Measurements from ENCODE around the gene IFT74. TPM values are rescaled to one million over a fixed set of nuclear protein-coding genes. Genes with fewer than 3 reads are reported as not detected.

Gene IFT74
- total RNA-seq, 1 experiment from 2014 or later, result 16.2 TPM

GRCh38 chr9:27019589-27019988 is 63.4 kb downstream of the IFT74 start:
- Mint-ChIP-seq H3K27ac (no peak overlapping the region), H3K36me3 (ENCODE audit: insufficient read depth in 1 of 3, low read depth in 3 of 3) (peaks cover 10 to 20% (median 14%) of the 10 kb centered on the region in 3 experiments; a peak in 6 of 7 replicates), H3K4me1 (no peaks in the 10 kb centered on the region), H3K27me3 (ENCODE audit: low read depth) (no peaks in the 10 kb centered on the region), H3K9me3 (no peaks in the 10 kb centered on the region), H3K4me3 (no peak overlapping the region)
- Histone ChIP-seq H3K18ac (ENCODE audit: insufficient read length, low read depth, low read length) (no peak overlapping the region), H3K23ac (ENCODE audit: insufficient read length, low read depth, low read length) (no peak overlapping the region), H2BK20ac (ENCODE audit: low read depth, low read length, poor library complexity, severe bottlenecking) (no peak overlapping the region), H3K79me2 (ENCODE audit: insufficient read depth, low read length) (no peaks in the 10 kb centered on the region), H2BK120ac (ENCODE audit: low read depth, low read length, poor library complexity, severe bottlenecking) (no peak overlapping the region), H4K5ac (ENCODE audit: insufficient read length, low read depth, low read length) (no peak overlapping the region), H3K14ac (ENCODE audit: insufficient read depth, low read length) (no peak overlapping the region), H3K4me2 (ENCODE audit: insufficient read depth, insufficient read length, low read length) (no peak overlapping the region), H2BK15ac (ENCODE audit: low read depth, low read length) (no peak overlapping the region), H3K9ac (ENCODE audit: extremely low read depth, insufficient read length, low read length) (no peak overlapping the region), H3K27me3 (ENCODE audit: insufficient read depth, low read length) (no peaks in the 10 kb centered on the region), H4K91ac (ENCODE audit: insufficient read length, low read depth, low read length) (no peak overlapping the region), H3K9me3 (ENCODE audit: control insufficient read depth, low read depth, low read length) (no peaks in the 10 kb centered on the region), H3K56ac (ENCODE audit: insufficient read length, low read depth, low read length) (no peak overlapping the region), H2AFZ (ENCODE audit: low read length) (no peak overlapping the region), H4K8ac (replicated peaks; ENCODE audit: insufficient read length, low read depth, low read length) (no peak overlapping the region), H2BK12ac (ENCODE audit: insufficient read length, low read depth, low read length) (no peak overlapping the region), H3T11ph (ENCODE audit: low read length) (no peak overlapping the region), H2AK5ac (ENCODE audit: insufficient read length, low read length) (no peak overlapping the region), H3K23me2 (ENCODE audit: insufficient read length, low read depth, low read length, poor library complexity, severe bottlenecking) (no peaks in the 10 kb centered on the region), H3K4me1 (ENCODE audit: insufficient read depth, low read length) (no peaks in the 10 kb centered on the region), H3K4ac (ENCODE audit: low read depth, low read length) (no peak overlapping the region), H3K27ac (ENCODE audit: insufficient read length, low read depth, low read length) (no peak overlapping the region), H4K20me1 (ENCODE audit: control insufficient read depth, insufficient read depth, insufficient read length) (no peaks in the 10 kb centered on the region), H3K79me1 (ENCODE audit: insufficient read depth, low read depth, low read length, poor library complexity, severe bottlenecking) (no peaks in the 10 kb centered on the region), H2BK5ac (ENCODE audit: insufficient read length, low read length) (no peak overlapping the region)
- no peak for DNase-seq
- TF ChIP-seq, protein P1, sequence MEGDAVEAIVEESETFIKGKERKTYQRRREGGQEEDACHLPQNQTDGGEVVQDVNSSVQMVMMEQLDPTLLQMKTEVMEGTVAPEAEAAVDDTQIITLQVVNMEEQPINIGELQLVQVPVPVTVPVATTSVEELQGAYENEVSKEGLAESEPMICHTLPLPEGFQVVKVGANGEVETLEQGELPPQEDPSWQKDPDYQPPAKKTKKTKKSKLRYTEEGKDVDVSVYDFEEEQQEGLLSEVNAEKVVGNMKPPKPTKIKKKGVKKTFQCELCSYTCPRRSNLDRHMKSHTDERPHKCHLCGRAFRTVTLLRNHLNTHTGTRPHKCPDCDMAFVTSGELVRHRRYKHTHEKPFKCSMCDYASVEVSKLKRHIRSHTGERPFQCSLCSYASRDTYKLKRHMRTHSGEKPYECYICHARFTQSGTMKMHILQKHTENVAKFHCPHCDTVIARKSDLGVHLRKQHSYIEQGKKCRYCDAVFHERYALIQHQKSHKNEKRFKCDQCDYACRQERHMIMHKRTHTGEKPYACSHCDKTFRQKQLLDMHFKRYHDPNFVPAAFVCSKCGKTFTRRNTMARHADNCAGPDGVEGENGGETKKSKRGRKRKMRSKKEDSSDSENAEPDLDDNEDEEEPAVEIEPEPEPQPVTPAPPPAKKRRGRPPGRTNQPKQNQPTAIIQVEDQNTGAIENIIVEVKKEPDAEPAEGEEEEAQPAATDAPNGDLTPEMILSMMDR (conservative IDR thresholded peaks at IDR 0.05), result no peak
